Measurements from ENCODE around the gene BAIAP2L2. TPM values are rescaled to one million over a fixed set of nuclear protein-coding genes. Genes with fewer than 3 reads are reported as not detected.

Gene BAIAP2L2
- total and polyA plus RNA-seq, 8 donors: 0.56 to 13.8 (median 1.1) TPM

GRCh38 chr22:38097557-38098409 lies 12.7 kb downstream of the BAIAP2L2 start:
- H3K4me1 ChIP-seq: no peaks in the 10 kb centered on the region
- no peaks in the 10 kb centered on the region for H3K27me3 ChIP-seq
- no peaks in the 10 kb centered on the region for H3K36me3 ChIP-seq
- peak in 1 of 4 donors; percentile 9 for ATAC-seq
- no peak for TF ChIP-seq CTCF (IDR thresholded peaks at IDR 0.05)
- 69 to 79% methylated on average over 29 to 30 of the region's 32 CpGs for WGBS, 2 donors
- no peak overlapping the region for H3K27ac ChIP-seq
- intact Hi-C loops (cut with DNase I): no loop called here
- no peaks in the 10 kb centered on the region for H3K9me3 ChIP-seq
- no peak for FAIRE-seq
- peak in 1 of 6 donors; percentile 36 for DNase-seq
- H3K4me3 ChIP-seq: no peak overlapping the region

GRCh38 chr22:38097058-38097457 lies 13.4 kb downstream of the BAIAP2L2 start:
- peak in 1 of 6 donors; percentile 43 for DNase-seq
- FAIRE-seq: no peak

GRCh38 chr22:38089474-38089851 lies 21.0 kb downstream of the BAIAP2L2 start:
- peak in 2 of 6 donors; percentile 22 to 60 for DNase-seq
- ATAC-seq: peak in 1 of 4 donors; percentile 22
- Histone ChIP-seq H3K27ac (no peak overlapping the region), H3K4me3 (no peak overlapping the region), H3K27me3 (no peaks in the 10 kb centered on the region), H3K4me1 (no peaks in the 10 kb centered on the region), H3K36me3 (no peaks in the 10 kb centered on the region), H3K9me3 (no peaks in the 10 kb centered on the region)
- no peak for FAIRE-seq
- intact Hi-C loops (cut with DNase I): no loop called here
- 65 to 69% methylated on average over 16 to 34 of the region's 34 CpGs for WGBS, 2 donors
- no peak for TF ChIP-seq CTCF (IDR thresholded peaks at IDR 0.05)

More at GRCh38 chr22:38097058-38097457, 13.4 kb downstream of the BAIAP2L2 start:
- Histone ChIP-seq H3K27me3 (no peaks in the 10 kb centered on the region), H3K36me3 (no peaks in the 10 kb centered on the region), H3K9me3 (no peaks in the 10 kb centered on the region), H3K4me3 (no peak overlapping the region), H3K27ac (no peak overlapping the region), H3K4me1 (no peaks in the 10 kb centered on the region)
- ATAC-seq: no peak
- WGBS, 2 donors: 92 to 95% methylated on average over 15 of the region's 15 CpGs
- intact Hi-C loops (cut with DNase I): no loop called here
- TF ChIP-seq CTCF (IDR thresholded peaks at IDR 0.05): no peak

GRCh38 chr22:38088629-38089473 lies 21.6 kb downstream of the BAIAP2L2 start:
- ATAC-seq (no peak), DNase-seq (peak in 1 of 6 donors; percentile 56), FAIRE-seq (no peak)
- H3K4me3 ChIP-seq: no peak overlapping the region
- H3K4me1 ChIP-seq: no peaks in the 10 kb centered on the region
- no peak for TF ChIP-seq CTCF (IDR thresholded peaks at IDR 0.05)
- no peaks in the 10 kb centered on the region for H3K36me3 ChIP-seq
- H3K27me3 ChIP-seq: no peaks in the 10 kb centered on the region
- H3K9me3 ChIP-seq: no peaks in the 10 kb centered on the region
- H3K27ac ChIP-seq: no peak overlapping the region
- intact Hi-C loops (cut with DNase I): no loop called here
- 58 to 60% methylated on average over 59 to 81 of the region's 85 CpGs for WGBS, 2 donors

All from pancreas (tissue), 10 donors.